ENCODE results near the gene FBXL17.

DNA sequence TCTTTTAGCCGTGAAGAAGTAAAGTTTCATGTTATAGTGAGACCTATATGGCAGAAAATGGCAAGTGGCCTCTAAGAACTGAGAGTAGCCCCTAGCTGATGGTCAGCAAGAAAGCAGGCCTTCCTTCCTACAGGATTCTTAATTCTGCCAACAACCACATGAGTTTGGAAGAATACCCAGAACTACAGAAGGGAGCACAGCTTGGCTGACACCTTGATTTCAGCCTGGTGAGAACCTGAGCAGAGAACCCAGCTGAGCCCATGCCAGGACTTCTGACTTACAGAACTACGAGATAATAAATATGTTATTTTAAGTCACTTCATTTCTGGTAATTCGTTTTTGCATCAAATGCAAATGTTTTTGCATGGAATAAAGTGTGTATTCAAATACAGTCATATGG lies 5.9 kb upstream of the FBXL17 start:
- TF ChIP-seq, protein P1, sequence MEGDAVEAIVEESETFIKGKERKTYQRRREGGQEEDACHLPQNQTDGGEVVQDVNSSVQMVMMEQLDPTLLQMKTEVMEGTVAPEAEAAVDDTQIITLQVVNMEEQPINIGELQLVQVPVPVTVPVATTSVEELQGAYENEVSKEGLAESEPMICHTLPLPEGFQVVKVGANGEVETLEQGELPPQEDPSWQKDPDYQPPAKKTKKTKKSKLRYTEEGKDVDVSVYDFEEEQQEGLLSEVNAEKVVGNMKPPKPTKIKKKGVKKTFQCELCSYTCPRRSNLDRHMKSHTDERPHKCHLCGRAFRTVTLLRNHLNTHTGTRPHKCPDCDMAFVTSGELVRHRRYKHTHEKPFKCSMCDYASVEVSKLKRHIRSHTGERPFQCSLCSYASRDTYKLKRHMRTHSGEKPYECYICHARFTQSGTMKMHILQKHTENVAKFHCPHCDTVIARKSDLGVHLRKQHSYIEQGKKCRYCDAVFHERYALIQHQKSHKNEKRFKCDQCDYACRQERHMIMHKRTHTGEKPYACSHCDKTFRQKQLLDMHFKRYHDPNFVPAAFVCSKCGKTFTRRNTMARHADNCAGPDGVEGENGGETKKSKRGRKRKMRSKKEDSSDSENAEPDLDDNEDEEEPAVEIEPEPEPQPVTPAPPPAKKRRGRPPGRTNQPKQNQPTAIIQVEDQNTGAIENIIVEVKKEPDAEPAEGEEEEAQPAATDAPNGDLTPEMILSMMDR (IDR thresholded peaks at IDR 0.05) = no peak
- TF ChIP-seq EP300 (IDR thresholded peaks at IDR 0.05) = no peak

All from esophagus muscularis mucosa (tissue), 3 donors.